ENCODE measurements around the gene ATXN7. TPM values are rescaled to one million over a fixed set of nuclear protein-coding genes. Genes with fewer than 3 reads are reported as not detected.

ATXN7 gene
- total and polyA plus RNA-seq, 2 donors from 2014 or later = 1.4 to 36.4 TPM

DNA sequence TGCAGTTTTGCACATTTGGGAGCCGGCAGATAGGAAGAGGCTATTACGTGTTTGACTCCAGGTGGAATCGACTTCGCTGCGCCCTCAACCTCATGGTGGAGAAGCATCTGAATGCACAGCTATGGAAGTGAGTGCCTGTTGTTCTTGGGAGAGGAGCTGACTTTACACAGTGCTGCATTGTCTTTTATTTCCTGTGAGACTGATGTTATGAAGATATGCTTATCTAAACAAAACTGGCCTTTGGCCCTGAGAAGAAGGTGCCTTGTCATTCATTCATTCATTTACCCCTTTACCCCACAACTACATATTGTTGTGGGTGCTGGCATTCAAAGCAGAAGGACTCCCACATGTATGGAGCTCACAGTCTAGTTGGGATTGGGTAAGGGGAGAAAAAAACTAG, 127.1 kb downstream of the ATXN7 start:
- H3K27ac ChIP-seq (ENCODE audit: low read depth in 2 of 2, low read length in 2 of 2) = no peak overlapping the region
- FAIRE-seq (no peak), DNase-seq (no peak)
- H3K4me3 ChIP-seq (ENCODE audit: low read length in 3 of 3) = no peak overlapping the region
- no peaks in the 10 kb centered on the region for H3K4me1 ChIP-seq (ENCODE audit: control insufficient read depth in 2 of 3, insufficient read depth in 2 of 3, low read depth in 1 of 3, low read length in 3 of 3)
- no peaks in the 10 kb centered on the region for H3K27me3 ChIP-seq (ENCODE audit: control insufficient read depth, insufficient read depth, low read length)
- H3K36me3 ChIP-seq (ENCODE audit: control insufficient read depth in 2 of 3, insufficient read depth in 3 of 3, low read length in 3 of 3) = peaks cover 16 to 60% (median 34%) of the 10 kb centered on the region in 3 donors
- intact Hi-C loops (cut with DNase I) = no loop called here
- no peaks in the 10 kb centered on the region for H3K9me3 ChIP-seq (ENCODE audit: control insufficient read depth in 2 of 3, insufficient read depth in 1 of 3, low read length in 3 of 3)
- TF ChIP-seq CTCF (IDR thresholded peaks at IDR 0.05; ENCODE audit: borderline replicate concordance, extremely low read depth, insufficient read depth) = no peak
- no peak overlapping the region for H3K9ac ChIP-seq (ENCODE audit: low read length in 3 of 3)

DNA sequence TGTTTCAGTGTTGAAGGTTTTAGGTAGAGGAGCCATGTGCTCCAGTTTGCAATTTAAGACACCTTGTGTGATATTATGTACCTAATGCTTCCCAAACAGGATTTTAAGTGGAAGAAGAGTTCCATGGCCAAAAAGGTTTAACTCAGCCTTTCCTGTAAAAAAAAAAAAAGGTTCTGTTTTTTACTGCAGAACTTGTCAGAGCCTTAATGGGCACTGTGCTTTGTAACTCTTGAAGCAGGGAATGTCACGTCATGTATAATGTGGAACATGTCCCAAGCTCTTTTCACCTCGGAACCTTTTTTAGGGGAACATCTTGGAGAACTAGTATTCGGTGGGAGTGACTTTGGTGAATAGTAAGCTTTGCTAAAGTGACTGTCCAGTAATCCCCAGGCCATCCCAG, 128.0 kb downstream of the ATXN7 start:
- Histone ChIP-seq H3K4me3 (ENCODE audit: low read length in 3 of 3) (no peak overlapping the region), H3K9me3 (ENCODE audit: control insufficient read depth in 2 of 3, insufficient read depth in 1 of 3, low read length in 3 of 3) (no peaks in the 10 kb centered on the region), H3K4me1 (ENCODE audit: control insufficient read depth in 2 of 3, insufficient read depth in 2 of 3, low read depth in 1 of 3, low read length in 3 of 3) (no peaks in the 10 kb centered on the region), H3K36me3 (ENCODE audit: control insufficient read depth in 2 of 3, insufficient read depth in 3 of 3, low read length in 3 of 3) (peaks cover 16 to 69% (median 40%) of the 10 kb centered on the region in 3 donors), H3K27ac (ENCODE audit: low read depth in 2 of 2, low read length in 2 of 2) (no peak overlapping the region), H3K27me3 (ENCODE audit: control insufficient read depth, insufficient read depth, low read length) (no peaks in the 10 kb centered on the region), H3K9ac (ENCODE audit: low read length in 3 of 3) (no peak overlapping the region)
- FAIRE-seq (no peak), DNase-seq (no peak)
- intact Hi-C loops (cut with DNase I) = no loop called here
- no peak for TF ChIP-seq CTCF (IDR thresholded peaks at IDR 0.05; ENCODE audit: borderline replicate concordance, extremely low read depth, insufficient read depth)

DNA sequence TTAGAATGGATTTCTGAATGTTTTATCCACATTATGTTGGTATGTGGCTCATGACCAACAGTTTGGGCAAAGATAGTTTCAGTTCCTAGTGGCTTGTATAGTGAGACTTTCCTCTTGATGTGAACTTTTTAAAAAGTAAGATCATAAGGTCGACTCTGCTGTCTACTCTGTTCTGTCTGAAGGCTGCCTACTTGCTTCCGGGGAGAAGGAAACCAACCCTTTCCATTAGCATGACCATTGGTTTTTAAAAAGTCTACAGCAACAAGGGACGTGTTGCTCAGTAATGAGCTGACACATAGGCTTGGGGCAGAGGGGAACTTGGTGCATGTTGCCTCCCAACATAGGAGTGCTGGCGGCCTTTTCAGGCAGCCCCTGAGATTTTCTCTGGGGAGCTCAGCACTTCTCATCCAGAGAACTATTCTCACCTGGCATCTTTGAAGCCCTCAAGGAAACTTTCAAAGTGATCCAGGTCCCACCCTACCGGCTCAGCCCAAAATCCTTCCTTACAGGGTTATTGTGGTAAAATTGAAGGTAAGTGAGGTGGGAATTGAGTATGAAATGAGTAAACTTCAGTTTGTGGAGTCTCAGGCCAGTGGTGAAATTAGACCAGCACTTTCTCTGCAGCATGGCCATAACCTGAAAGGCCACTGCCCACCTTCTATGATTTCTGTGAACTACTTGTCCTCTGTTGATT, 129.0 kb downstream of the ATXN7 start:
- no peak overlapping the region for H3K4me3 ChIP-seq (ENCODE audit: low read length in 3 of 3)
- H3K9ac ChIP-seq (ENCODE audit: low read length in 3 of 3) = no peak overlapping the region
- FAIRE-seq (no peak), DNase-seq (no peak)
- peaks cover 16 to 73% (median 36%) of the 10 kb centered on the region in 3 donors for H3K36me3 ChIP-seq (ENCODE audit: control insufficient read depth in 2 of 3, insufficient read depth in 3 of 3, low read length in 3 of 3)
- intact Hi-C loops (cut with DNase I) = no loop called here
- H3K27me3 ChIP-seq (ENCODE audit: control insufficient read depth, insufficient read depth, low read length) = no peaks in the 10 kb centered on the region
- no peaks in the 10 kb centered on the region for H3K4me1 ChIP-seq (ENCODE audit: control insufficient read depth in 2 of 3, insufficient read depth in 2 of 3, low read depth in 1 of 3, low read length in 3 of 3)
- H3K9me3 ChIP-seq (ENCODE audit: control insufficient read depth in 2 of 3, insufficient read depth in 1 of 3, low read length in 3 of 3) = no peaks in the 10 kb centered on the region
- TF ChIP-seq CTCF (IDR thresholded peaks at IDR 0.05; ENCODE audit: borderline replicate concordance, extremely low read depth, insufficient read depth) = no peak
- H3K27ac ChIP-seq (ENCODE audit: low read depth in 2 of 2, low read length in 2 of 2) = no peak overlapping the region

All from kidney (tissue), 14 donors.